GM10266 (cell line): ENCODE data around the gene CBLB.

ENCODE experiments used
- DNase-seq: peaks from one replicate; pipeline ENCODE4 v3.0.0; 2012; ENCODE audit errors: extremely low spot score
- TF ChIP-seq, protein P1 (sequence below): IDR thresholded peaks from 2 replicates; pipeline ENCODE4 v1.5.1; 2012; ENCODE audit warnings: mild to moderate bottlenecking, low read depth; ENCODE audit not compliant: control insufficient read depth, insufficient read depth; ENCODE audit errors: missing control alignments

Gene CBLB

DNA sequence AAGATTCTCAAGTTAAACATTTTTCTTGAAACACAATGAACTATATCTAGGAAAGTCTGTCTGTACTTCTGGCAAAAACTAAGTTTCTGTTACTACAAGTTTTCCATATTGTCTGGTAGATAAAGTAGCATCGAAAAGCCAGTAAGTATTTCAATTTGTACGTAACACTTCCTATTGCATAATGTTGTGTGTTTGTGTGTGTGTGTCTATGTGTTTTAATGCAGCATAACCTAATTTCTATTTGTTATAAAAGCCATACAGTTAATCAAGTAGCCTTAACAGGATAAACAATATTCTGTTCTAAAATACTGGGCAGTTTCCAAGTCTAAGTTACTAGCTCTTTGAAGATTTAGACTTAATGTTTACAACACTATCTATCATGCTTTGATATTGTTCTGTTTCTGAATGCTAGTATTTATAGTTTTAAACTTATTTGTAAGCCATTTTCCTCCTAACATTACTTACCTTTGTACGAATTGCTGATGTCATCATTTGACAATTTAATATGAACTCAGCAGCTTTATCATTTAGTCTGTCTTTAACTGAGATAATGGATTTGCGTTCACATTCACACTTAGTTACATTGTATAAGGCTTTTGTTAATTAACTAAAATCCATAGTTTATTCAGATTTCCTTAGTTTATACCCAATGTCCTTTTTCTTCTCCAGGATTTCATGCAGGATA lies 163.9 kb downstream of the CBLB start:
- DNase-seq = no peak
- TF ChIP-seq, protein P1, sequence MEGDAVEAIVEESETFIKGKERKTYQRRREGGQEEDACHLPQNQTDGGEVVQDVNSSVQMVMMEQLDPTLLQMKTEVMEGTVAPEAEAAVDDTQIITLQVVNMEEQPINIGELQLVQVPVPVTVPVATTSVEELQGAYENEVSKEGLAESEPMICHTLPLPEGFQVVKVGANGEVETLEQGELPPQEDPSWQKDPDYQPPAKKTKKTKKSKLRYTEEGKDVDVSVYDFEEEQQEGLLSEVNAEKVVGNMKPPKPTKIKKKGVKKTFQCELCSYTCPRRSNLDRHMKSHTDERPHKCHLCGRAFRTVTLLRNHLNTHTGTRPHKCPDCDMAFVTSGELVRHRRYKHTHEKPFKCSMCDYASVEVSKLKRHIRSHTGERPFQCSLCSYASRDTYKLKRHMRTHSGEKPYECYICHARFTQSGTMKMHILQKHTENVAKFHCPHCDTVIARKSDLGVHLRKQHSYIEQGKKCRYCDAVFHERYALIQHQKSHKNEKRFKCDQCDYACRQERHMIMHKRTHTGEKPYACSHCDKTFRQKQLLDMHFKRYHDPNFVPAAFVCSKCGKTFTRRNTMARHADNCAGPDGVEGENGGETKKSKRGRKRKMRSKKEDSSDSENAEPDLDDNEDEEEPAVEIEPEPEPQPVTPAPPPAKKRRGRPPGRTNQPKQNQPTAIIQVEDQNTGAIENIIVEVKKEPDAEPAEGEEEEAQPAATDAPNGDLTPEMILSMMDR = no peak

DNA sequence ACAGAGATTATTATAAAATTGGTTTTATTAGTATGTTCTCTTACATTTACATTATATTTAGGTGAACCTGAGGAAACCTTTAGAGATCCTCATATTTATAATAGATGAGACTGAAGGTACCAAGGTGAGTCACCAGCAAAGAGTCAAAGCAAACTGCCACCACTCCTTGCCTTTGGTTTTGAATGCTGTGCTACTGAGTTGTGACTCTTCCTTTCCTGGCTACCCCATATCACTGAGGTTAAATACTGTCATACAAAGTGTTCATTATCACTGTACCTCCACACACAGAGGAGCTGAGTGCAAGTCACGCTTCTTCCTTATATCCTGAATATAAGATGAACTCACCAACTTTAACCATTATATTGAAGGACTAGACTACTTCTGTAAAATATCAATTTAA lies 168.2 kb downstream of the CBLB start:
- no peak for DNase-seq
- TF ChIP-seq, protein P1 = no peak

DNA sequence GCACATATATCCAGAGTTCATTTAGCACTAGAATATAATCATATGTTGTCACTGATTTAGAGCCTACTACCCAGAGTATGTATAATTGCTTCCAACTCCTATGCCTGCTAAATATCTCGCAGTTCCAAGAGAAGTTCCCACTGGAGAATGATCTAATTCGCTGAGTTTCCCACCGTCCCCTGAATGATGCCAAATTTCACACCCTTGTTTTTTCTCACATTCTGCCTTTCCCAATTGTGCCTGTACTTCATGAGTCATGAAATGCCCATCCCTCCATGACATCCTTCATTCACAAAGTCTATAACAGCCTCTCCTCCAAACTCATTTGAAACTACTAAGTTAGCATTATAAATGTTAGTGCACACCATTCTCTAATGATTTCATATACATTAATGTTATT lies 177.2 kb downstream of the CBLB start:
- TF ChIP-seq, protein P1 = no peak
- DNase-seq = no peak

DNA sequence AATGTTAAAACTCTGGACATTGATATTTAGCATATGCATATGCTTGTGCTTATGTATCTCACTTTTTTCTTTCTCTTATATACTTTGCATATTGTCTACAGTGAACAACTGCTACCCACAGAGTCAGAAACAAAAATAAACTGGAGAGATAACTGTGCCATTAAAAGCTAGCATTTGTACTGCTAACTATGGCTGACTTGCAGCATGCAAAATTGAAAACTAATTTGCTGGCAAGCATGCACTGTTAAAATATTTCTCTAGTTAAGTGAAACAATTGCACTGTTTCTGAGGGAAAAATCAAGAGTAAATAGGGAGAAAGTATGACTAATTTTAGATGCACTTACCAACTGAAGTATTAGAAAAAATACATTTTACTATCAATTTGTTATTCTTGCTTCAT lies 177.8 kb downstream of the CBLB start:
- TF ChIP-seq, protein P1 = no peak
- no peak for DNase-seq

DNA sequence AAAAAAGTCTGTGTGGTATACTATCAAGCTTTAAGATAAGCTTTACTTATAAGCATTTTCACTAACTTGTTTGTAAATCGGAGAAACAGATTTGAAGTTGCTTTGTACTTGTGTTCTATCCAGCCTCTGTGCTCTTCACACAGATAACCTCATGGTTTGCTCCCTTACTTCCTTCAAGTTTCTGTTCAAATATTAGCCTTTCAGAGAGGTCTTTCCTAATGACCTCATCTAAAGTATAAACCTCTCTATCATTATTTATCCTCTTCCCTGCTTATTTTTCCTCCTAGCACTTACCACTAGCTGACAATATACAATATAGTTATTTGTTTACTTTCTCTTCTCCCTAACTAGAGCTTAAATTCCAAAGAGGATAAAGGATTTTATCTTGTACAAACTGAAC lies 180.0 kb downstream of the CBLB start:
- no peak for DNase-seq
- TF ChIP-seq, protein P1 = no peak

DNA sequence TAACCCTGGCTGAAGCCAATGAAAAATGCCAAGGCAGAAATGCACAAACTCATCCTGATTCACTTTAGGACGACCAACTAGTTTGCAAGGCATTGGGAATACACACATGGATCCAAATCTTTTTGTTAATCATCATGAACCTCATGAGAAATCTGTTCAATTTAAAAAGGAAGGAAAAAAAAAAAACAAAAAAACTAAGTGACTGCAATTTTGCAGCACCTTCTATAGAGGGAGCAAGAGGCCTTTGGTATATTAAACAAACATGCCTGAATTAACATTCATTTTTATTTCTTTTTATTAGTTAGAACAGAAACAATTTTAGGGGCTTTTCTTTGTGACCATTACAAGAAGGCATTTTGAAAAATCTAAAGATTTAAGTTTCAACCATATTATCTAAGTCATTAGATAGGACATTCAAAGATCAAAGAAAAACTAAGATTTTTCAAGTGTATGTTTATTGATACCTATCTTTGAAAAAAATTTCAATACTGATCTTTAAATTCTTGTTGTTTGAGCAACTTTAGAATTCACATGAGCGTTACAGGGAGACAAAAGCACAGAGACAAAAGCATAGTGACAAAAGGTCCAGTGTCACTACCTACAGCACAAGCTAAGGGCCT lies 182.4 kb downstream of the CBLB start:
- TF ChIP-seq, protein P1 = peak; percentile 55

DNA sequence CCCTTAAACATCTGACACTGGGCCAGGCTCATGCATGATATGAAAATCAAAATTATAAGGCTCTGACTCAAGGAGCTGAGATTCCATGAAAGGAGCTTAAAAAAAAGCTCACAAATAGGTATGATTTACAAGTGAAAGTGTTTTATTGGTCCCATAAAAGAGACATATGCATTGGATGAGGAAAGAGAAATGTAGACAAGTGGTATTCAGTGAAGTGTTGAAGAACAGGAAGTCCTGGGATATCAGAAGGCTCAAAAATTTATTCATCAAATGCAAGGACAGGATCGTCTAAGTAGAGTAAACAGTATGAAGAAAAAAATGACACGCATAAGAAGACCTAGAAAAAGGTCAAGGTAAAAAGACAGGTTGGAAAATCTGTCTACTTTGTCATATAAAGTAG lies 188.9 kb downstream of the CBLB start:
- TF ChIP-seq, protein P1 = no peak
- DNase-seq = no peak

More for the DNA sequence above, 182.4 kb downstream of the CBLB start:
- DNase-seq = peak; percentile 6
